Testis (tissue), 3 donors: ENCODE data around the gene NPHP4. TPM values are rescaled to one million over a fixed set of nuclear protein-coding genes. Genes with fewer than 3 reads are reported as not detected.

Source experiments
- DNase-seq: peaks from one replicate; pipeline ENCODE4 v3.0.0-alpha.2; 2019
- H3K27ac ChIP-seq, 2 donors: fragments of 200-600 bp; sonication (generic); one replicate each; pipeline ENCODE4 v1.5.1; 2019
- H3K27me3 ChIP-seq: fragments of 200-600 bp; sonication (generic); one replicate; pipeline ENCODE4 v1.5.1; 2019
- H3K36me3 ChIP-seq: fragments of 200-600 bp; sonication (generic); one replicate; pipeline ENCODE4 v1.5.1; 2017; ENCODE audit warnings: low read depth; ENCODE audit errors: missing control alignments
- H3K4me1 ChIP-seq: fragments of 200-600 bp; sonication (generic); one replicate; pipeline ENCODE4 v1.5.1; 2019
- H3K4me3 ChIP-seq, 2 donors: fragments of 200-600 bp; sonication (generic); one replicate each; pipeline ENCODE4 v1.5.1; 2017 to 2019
- H3K9me3 ChIP-seq: fragments of 200-600 bp; sonication (generic); one replicate; pipeline ENCODE4 v1.5.1; 2017
- POLR2A ChIP-seq: fragments of 450-650 bp; IDR thresholded peaks from one replicate; pipeline ENCODE4 v1.6.1; 2017; ENCODE audit warnings: antibody characterized with exemption, mild to moderate bottlenecking, moderate library complexity
- WGBS, 2 donors: methylation state at CpG; one replicate each; pipeline ENCODE4 v1.1.5; 2018; 5-methylcytosine and 5-hydroxymethylcytosine counted together
- intact Hi-C: fragments of 100-400 bp; cut with DNase I; formaldehyde crosslinking; loops from one replicate; pipeline ENCODE4 v1.15.1; 2023; ENCODE audit warnings: low total_unique reads
- polyA plus RNA-seq: library from polyadenylated mRNA; stranded (reverse); fragments of 350-450 nt; fragmentation: Illumina TruSeq; extraction: RNeasy Lipid Tissue Mini Kit (QIAGEN cat#74804); gene quantifications from one replicate; pipeline ENCODE4 v1.2.3, GENCODE V29; 2014; ENCODE audit warnings: low read depth, low replicate concordance; ENCODE audit not compliant: insufficient read depth
- total RNA-seq, 2 donors: library from RNA; depleted of rRNA; stranded (reverse); fragments of >200 nt; gene quantifications; one replicate each; pipeline ENCODE4 v1.2.3, GENCODE V29; 2016
- TF ChIP-seq, protein P1 (sequence below), 3 experiments: fragments of 450-650 bp in 2 of 3; fragments of 200-600 bp in 1 of 3; sonication (generic) in 1 of 3; IDR thresholded peaks; one replicate each; pipeline ENCODE4 v1.5.1; 2016 to 2019; ENCODE audit warnings: antibody characterized with exemption in 3 of 3, mild to moderate bottlenecking in 2 of 3, moderate library complexity in 1 of 3

The NPHP4 gene
- total and polyA plus RNA-seq, 3 donors from 2014 or later, result 26.3 to 65.9 (median 49.4) TPM

DNA sequence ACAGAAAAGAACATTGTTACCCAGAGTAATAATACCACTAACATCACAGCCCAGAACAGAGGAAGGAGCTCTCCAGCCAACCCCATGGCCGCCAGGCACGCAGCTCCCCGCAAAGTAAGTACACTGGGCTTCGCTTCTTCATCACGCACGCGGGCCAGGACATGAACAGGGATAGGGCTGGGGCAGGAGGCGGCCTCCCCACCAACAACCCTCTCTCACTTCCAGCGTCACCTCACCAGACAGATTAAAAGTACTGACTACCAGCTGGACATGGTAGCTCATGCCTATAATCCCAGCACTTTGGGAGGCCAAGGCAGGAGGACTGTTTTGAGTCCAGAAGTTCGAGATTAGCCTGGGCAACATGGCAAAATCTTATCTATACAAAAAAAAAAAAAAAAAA is 78.3 kb downstream of the NPHP4 start:
- Histone ChIP-seq H3K36me3 (no peaks in the 10 kb centered on the region), H3K27me3 (no peaks in the 10 kb centered on the region), H3K9me3 (no peaks in the 10 kb centered on the region), H3K4me1 (no peaks in the 10 kb centered on the region), H3K27ac (no peak overlapping the region), H3K4me3 (no peak overlapping the region)
- 90 to 95% methylated on average over 10 of the region's 10 CpGs for WGBS, 2 donors
- intact Hi-C loops, result no loop called here
- no peak for TF ChIP-seq POLR2A
- TF ChIP-seq, protein P1, sequence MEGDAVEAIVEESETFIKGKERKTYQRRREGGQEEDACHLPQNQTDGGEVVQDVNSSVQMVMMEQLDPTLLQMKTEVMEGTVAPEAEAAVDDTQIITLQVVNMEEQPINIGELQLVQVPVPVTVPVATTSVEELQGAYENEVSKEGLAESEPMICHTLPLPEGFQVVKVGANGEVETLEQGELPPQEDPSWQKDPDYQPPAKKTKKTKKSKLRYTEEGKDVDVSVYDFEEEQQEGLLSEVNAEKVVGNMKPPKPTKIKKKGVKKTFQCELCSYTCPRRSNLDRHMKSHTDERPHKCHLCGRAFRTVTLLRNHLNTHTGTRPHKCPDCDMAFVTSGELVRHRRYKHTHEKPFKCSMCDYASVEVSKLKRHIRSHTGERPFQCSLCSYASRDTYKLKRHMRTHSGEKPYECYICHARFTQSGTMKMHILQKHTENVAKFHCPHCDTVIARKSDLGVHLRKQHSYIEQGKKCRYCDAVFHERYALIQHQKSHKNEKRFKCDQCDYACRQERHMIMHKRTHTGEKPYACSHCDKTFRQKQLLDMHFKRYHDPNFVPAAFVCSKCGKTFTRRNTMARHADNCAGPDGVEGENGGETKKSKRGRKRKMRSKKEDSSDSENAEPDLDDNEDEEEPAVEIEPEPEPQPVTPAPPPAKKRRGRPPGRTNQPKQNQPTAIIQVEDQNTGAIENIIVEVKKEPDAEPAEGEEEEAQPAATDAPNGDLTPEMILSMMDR (IDR thresholded peaks at IDR 0.05), result no peak
- peak; percentile 3 for DNase-seq

DNA sequence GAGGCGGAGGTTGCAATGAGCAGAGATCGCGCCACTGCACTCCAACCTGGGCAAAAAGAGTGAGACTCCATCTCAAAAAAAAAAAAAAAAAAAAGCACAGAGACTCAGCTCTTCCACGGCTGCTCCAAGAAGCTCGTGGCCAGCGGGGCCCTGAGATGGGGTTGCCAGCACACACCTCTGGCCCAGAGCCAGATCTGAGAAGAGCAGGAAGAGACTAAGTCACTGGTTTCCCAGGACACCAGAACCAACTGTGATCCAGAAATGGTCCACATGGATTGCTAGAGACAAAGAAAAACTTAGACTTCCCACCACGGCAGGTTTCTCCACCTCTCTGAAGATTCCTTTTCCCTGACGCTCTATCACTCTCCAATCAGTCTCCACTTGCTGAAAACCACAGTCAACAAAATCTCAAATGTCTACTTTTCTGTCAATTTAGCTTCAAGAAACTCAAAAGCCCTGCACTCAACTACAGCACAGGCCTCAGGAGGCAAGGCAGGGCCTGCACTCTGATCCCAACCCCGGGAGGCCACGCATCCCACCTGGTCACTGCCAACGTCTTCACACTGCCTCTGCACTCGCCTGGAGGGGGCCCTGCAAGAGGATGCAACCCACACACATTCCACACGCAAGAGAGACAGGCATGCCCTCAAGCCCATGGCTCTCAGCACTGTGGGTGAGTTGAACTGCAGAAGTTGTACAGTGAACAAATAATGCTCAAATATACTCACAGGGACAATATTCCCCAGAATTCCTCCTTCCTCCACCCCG is 79.0 kb downstream of the NPHP4 start:
- WGBS, 2 donors, result 86 to 88% methylated on average over 14 of the region's 14 CpGs
- H3K27me3 ChIP-seq, result no peaks in the 10 kb centered on the region
- H3K4me3 ChIP-seq, result no peak overlapping the region
- no peaks in the 10 kb centered on the region for H3K36me3 ChIP-seq
- TF ChIP-seq, protein P1 (IDR thresholded peaks at IDR 0.05), result no peak
- no peak for TF ChIP-seq POLR2A
- intact Hi-C loops, result no loop called here
- peak; percentile 12 for DNase-seq
- no peaks in the 10 kb centered on the region for H3K9me3 ChIP-seq
- no peak overlapping the region for H3K27ac ChIP-seq
- no peaks in the 10 kb centered on the region for H3K4me1 ChIP-seq

DNA sequence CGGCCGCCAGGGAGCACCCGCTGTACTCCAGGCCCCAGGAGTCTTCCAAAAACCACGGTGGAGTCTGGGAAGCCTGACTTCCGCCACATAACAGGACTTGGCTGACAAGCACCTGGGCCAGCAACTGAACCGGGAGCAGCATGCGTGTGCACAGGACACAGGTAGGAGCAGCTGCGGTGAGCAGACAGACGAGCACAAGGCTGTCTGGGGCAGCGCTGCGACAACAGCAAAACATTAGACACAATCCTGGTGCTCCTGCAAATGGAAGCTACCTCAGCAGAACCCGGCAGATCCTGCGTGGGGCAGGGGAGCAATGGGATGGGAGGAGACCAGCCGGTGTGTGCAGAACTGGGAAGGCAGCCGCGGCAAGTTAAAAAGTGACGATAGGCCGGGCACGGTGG is 80.4 kb downstream of the NPHP4 start:
- TF ChIP-seq, protein P1 (IDR thresholded peaks at IDR 0.05), result no peak
- no peak for TF ChIP-seq POLR2A
- Histone ChIP-seq H3K27ac (no peak overlapping the region), H3K4me1 (no peaks in the 10 kb centered on the region), H3K4me3 (no peak overlapping the region), H3K9me3 (no peaks in the 10 kb centered on the region), H3K36me3 (no peaks in the 10 kb centered on the region), H3K27me3 (no peaks in the 10 kb centered on the region)
- no peak for DNase-seq
- 95 to 97% methylated on average over 16 to 19 of the region's 19 CpGs for WGBS, 2 donors
- intact Hi-C loops, result no loop called here

DNA sequence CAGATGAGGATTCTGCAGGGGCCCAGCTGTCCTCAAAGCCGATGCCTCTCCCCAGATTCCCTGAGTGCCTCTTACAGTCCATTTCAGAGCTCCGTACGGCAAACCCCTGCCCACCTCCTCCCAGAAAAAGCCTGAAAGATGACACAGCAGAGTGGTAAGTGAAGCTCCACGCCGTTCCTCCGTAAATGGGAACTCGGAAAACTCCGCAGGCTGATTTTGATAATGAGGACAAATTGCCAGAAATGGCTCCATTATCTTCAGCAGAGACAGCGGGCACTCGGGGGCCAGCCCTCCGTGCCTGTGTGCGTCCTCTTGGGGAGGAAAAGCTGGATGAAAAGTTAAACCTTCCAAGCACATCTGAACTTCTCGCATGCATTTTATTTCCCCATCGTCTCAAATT is 81.1 kb downstream of the NPHP4 start:
- H3K27me3 ChIP-seq, result no peaks in the 10 kb centered on the region
- intact Hi-C loops, result no loop called here
- TF ChIP-seq, protein P1 (IDR thresholded peaks at IDR 0.05), result no peak
- no peak for TF ChIP-seq POLR2A
- no peak overlapping the region for H3K27ac ChIP-seq
- H3K4me1 ChIP-seq, result no peaks in the 10 kb centered on the region
- 91 to 95% methylated on average over 14 of the region's 14 CpGs for WGBS, 2 donors
- no peak overlapping the region for H3K4me3 ChIP-seq
- no peak for DNase-seq
- no peaks in the 10 kb centered on the region for H3K9me3 ChIP-seq
- no peaks in the 10 kb centered on the region for H3K36me3 ChIP-seq

DNA sequence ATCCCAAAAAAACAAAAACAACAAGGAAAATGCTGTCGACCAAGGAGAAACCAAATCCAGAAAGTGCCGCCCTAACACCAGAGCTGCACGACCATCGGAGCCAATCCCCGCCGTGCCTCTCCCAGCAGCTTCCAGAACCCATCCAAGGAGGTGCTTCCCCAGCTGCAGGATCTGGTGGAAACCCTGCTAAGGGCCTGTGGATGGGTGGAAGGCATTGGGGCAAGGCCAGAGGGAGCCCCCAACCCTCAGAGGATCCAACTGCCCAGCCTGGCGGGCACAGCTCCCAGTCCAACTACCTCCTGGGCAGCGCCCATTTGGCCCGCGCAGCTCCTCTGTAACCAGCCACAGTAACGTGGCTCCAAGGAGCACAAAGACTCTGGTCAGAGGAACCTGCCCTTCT is 81.6 kb downstream of the NPHP4 start:
- DNase-seq, result no peak
- intact Hi-C loops, result no loop called here
- Histone ChIP-seq H3K36me3 (no peaks in the 10 kb centered on the region), H3K9me3 (no peaks in the 10 kb centered on the region), H3K4me3 (no peak overlapping the region), H3K27ac (no peak overlapping the region), H3K27me3 (no peaks in the 10 kb centered on the region), H3K4me1 (no peaks in the 10 kb centered on the region)
- WGBS, 2 donors, result 96% methylated on average over 11 of the region's 11 CpGs
- TF ChIP-seq, protein P1 (IDR thresholded peaks at IDR 0.05), result no peak
- no peak for TF ChIP-seq POLR2A
